GM12892 (cell line): ENCODE data around the gene CCDC122.

Source experiments
- POLR2A ChIP-seq: IDR thresholded peaks from 2 replicates; pipeline ENCODE4 v1.6.1; 2011; ENCODE audit warnings: low read depth, low read length, control low read depth
- POLR2AphosphoS5 ChIP-seq: IDR thresholded peaks from 2 replicates; pipeline ENCODE4 v1.6.1; 2011; ENCODE audit warnings: low read depth, low read length, control low read depth

GRCh38 chr13:43835701-43836100 is 43.8 kb downstream of the CCDC122 start:
- TF ChIP-seq POLR2A (no peak), POLR2AphosphoS5 (no peak)
